Medulla oblongata (tissue), 1 donor: ENCODE data around the gene CALR.
"Not testable (repeated sequence)": the region's sequence is repeated elsewhere in the genome, so short reads cannot be mapped to it uniquely, and the experiment has no call there.

ENCODE experiments used
- DNase-seq: peaks from one replicate; pipeline ENCODE4 v3.0.0-alpha.2; 2015; ENCODE audit errors: extremely low spot score

CALR gene

DNA sequence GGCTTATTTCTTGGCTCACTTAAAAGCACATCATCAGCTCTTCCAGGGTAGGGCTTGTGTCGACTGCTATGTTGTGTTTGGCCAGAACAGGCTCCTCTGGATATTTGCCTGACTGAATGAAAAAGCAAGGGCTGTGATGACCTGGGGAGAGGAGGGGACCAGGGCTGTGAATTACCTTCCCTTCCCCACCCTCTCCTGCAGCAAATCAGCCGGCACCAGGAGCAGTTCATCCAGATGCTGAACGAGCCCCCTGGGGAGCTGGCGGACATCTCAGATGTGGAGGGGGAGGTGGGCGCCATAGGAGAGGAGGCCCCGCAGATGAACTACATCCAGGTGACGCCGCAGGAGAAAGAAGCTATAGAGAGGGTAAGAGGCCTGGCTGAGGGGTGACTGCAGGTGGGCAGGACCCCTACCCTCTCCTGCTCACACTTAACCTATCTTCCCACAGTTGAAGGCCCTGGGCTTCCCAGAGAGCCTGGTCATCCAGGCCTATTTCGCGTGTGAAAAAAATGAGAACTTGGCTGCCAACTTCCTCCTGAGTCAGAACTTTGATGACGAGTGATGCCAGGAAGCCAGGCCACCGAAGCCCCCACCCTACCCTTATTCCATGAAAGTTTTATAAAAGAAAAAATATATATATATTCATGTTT lies 14.2 kb downstream of the CALR start:
- DNase-seq, result no peak

DNA sequence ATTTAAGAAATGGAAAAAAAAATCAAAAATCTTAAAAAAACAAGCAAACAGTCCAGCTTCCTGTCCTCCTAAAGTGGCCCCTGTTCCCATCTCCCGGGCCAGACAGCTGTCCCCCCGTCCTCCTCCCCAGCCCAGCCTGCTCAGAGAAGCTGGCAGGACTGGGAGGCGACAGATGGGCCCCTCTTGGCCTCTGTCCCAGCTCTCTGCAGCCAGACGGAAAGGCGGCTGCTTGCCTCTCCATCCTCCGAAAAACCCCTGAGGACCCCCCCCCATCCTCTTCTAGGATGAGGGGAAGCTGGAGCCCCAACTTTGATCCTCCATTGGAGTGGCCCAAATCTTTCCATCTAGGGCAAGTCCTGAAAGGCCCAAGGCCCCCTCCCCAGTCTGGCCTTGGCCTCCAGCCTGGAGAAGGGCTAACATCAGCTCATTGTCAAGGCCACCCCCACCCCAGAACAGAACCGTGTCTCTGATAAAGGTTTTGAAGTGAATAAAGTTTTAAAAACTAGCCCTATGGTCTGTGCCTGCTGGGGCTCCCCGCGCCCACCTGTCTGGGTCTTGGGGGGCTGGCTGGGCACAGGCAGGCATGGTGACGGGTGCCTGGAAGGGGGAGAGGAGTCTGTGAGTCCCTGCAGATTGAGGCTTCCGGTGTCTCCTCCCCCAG lies 14.9 kb downstream of the CALR start:
- DNase-seq, result peak; percentile 55

DNA sequence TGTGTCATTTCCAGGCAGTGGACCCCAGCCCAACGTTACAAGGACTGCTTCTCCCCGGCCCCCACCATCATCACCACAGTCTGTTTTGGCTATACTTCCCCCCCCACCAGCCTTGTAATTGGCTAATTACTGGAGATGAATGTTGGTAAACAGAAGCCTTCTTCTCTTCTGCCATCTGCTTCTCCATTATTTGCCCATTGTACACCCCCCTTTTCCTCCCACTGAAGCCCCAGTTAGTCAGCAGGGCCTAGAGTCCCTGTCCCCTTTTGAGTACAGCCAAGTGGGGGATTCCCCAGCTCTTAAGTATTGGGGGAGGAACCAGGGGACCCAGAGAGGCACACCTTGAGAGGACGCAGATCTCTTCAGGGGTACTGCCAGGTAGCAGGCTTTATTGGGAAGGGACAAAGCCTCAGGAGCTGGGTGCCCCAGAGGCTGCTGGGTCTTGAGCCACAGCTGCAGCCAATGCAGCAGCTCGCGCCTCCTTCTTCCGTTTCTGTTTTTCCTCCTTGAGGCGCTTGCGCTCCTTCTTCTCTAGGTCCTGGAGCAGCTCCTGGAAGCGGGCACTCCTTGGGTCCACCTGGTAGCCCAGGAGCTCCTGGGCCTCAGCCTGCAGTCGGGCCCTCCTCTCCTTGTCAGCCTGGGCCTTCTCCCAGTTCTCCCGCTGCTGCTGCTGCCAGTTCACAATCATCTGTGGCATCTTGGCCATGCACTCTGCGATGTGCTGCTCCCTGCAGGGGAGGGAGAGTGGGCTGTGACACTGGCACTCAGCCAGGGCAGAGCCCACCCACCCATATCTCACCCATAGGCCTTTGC lies 15.6 kb downstream of the CALR start:
- DNase-seq, result no peak

DNA sequence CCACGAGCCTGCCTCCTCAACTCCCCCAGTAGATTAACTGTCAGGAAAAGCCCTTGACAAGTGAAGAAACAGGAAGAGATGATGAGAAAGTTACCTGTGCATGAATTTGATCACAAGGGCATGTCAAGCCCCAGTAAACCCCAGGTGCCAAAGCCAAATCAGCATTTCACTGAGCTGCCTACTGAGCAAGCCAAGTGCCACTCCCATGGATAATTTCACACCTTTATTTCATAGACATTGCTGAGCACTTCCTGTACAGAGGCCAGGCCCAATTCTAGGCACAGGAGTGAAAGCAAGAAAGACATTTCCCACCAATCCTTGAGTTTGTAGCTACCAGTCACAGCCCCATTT lies 16.2 kb downstream of the CALR start:
- DNase-seq, result no peak

DNA sequence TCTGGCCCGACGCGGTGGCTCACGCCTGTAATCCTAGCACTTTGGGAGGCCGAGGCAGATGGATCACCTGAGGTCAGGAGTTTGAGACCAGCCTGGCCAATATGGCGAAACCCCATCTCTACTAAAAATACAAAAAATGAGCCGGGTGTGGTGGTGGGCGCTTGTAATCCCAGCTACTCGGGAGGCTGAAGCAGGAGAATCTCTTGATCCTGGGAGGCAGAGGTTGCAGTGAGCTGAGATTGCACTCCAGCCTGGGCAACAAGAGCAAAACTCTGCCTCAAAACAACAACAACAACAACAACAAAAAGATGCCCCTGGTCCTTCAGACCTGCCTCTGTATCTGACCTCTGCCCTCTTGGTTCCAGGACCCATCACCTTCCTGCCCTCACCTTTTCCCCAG lies 17.2 kb downstream of the CALR start:
- not testable (repeated sequence) for DNase-seq

DNA sequence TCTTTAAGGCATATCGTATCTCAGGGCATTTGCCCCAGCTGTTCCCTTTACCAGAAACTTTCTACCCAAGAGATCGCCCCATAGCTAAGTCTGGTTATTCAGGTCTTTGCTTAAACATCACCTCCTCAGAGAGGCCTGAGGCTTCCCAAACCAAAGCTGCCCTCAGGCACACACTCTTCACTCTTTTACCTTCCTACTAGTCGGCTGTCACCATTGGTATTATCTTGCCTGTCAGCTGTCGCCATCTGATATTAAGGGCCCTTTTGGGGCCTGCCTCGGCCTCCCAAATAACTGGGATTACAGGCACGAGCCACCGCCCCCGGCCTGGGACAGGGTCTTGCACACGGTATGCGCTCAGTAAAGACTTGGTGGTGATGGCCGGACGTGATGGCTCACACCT lies 17.6 kb downstream of the CALR start:
- no peak for DNase-seq

DNA sequence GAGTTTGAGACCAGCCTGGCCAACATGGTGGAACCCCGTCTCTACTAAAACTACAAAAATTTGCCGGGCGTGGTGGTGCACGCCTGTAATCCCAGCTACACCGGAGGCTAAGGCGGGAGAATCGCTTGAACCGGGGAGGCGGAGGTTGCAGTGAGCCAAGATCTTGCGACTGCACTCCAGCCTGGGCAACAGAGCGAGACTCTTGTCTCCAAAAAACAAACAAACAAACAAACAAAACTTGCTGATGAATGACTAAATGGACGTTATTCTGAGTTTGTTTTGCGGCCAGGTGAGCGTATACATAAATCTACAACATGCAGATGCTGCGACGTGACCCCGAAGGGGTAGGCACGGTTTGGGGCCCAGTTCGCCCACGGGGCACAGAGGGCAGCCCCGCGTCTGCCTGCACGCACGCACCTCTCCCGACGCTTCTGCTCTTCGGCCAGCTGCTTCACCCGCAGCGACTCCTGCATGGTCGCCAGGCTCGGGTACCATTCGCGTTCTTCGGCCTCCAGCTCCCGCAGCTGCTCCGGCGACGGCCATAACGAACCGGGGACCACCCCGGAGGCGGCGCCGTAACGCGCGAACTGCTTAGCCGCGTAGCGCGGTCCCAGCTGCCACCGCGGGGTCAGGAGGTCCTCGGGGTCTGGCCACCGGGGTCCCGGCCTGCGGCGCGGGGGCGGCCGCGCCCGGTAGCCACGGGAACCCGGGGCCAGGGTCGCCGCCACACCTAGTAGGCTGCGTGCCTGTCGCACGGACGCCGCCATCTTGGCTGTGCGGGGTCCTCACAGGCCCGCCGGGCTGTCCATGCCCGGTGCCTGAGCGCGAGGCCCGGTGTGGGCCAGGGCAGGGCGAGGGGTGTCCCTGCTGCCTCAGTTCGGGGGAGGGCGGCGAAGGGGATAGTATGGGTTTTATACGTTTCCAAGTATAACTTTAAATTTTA lies 18.3 kb downstream of the CALR start, which contains the start of gene GADD45GIP1:
Gene GADD45GIP1 (minus strand): TSS at position 778 of the 943 bp plus-strand sequence. CDS start 11 bp downstream, at position 767.
- peak; percentile 65 for DNase-seq

DNA sequence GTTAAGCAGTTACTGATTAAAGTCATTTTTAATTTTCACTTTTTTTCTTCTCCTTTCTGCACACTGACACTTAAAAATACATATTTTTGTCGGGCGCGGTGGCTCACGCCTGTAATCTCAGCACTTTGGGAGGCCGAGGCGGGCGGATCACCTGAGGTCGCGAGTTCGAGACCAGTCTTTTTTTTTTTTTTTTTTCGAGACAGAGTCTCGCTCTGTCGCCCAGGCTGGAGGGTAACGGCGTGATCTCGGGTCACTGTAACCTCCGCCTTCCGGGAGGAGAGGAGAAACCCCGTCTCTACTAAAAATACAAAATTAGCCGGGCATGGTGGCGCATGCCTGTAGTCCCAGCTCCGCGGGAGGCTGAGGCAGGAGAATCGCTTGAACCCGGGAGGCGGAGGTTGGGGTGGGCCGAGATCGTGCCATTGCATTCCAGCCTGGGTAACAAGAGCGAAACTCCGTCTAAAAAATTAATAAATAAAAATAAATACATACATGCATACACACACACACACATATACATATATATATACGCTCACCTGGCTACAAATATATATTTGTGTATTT lies 19.1 kb downstream of the CALR start:
- not testable (repeated sequence) for DNase-seq

DNA sequence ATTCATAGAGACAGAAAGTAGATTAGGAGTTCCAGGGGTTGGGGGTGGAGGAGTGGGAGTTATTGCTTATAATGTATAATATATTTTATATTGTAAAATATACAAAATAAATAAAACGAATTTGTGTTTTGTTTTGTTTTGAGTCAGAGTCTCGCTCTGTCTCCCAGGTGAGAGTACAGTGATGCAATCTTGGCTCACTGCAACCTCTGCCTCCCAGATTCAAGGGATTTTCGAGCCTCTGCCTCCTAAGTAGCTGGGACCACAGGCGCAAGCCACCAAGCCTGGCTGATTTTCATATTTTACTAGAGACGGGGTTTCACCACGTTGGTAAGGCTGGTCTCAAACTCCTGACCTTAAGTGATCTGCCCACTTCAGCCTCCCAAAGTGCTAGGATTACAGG lies 21.1 kb downstream of the CALR start:
- no peak for DNase-seq

DNA sequence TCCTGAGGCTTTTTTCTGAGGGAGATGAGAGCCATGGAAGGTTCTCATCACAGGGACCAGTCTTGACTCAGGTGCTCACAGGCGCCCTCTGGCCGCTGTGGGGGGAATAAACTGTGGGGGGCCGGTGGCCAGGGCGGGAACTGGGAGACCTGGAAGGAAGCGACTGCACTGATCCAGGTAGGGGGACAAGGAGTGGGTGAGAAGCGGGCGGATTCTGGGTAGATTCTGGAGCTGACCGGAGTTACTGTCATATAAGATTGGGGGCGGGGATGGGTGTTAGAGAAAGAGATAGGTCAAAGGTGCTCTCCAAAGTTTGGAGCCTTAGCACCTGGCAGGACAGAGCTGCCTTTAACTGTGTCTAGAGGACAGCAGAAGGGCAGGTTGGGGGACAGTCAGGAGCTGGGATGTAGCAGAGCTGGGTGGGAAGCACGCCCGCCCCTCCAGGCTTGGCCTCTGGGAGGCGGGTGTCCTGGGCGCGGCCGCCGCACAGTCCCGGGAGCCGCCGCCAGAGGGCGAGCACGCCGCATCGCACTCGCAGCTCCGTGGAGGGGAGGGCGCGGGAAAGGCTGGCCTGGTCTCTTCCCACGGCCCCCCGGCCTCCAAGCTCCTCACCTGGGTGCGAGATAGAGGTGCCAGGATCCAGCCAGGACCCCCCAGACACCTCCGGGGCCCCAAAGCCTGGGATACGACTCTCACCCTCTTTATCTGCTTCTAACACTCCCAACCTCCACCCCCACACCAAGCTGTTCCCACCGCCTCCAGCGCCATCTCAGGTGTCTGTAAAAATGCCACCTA lies 26.8 kb downstream of the CALR start:
- DNase-seq, result peak; percentile 83

DNA sequence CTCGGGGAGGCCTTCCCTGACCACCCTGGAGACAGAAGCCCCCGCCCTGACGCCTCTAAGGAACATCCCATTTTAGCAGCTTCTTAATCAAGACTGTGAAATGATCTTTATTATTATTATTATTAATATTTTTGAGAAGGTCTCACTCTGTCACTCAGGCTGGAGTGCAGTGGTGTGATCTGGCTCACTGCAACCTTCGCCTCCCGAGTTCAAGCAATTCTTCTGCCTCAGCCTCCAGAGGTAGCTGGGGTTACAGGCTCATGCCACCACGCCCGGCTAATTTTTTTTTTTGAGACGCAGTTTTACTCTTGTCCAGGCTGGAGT lies 27.4 kb downstream of the CALR start:
- DNase-seq, result no peak

DNA sequence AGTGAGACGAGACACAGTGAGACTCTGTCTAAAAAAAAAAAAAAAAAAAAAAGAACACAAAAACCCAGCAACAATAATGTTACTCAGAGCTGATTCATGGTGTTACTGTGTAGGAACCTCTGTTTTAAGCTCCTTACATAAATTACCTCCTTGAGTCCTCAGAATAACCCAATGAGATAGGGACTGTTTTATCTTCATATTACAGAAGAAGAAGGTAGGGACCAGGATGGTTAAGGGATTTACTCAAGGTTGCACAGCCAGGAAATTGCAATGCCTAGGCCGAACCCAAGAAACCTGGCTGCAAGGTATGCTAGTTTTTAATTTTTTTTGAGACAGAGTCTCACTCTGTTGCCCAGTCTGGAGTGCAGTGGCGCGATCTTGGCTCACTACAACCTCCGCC lies 29.5 kb downstream of the CALR start:
- no peak for DNase-seq

DNA sequence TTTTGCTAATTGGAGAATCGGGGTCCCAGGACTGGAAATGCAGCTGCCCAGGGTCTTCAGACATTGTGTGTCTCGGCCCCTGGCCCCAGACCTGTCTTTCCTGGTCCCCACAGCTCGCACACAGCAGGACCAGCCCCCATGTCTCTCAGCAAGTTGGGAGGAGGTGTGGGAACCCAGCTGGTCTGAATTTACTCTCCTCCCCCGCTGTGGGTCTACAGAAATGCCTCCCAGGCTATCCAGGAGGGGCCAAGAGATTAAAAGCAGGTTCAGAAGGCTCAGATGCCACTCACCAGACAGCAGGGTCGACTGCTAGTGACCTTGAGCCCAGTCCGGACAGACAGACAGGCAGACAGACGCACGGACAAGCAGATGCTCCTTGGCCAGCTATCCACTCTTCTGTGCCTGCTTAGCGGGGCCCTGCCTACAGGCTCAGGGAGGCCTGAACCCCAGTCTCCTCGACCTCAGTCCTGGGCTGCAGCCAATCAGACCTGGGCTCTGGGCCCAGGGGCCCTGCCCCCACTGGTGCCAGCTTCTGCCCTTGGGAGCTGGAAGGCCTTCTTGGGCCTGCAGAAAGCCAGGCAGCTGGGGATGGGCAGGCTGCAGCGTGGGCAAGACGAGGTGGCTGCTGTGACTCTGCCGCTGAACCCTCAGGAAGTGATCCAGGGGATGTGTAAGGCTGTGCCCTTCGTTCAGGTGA lies 31.0 kb downstream of the CALR start, which contains the start of gene DAND5:
Gene DAND5 (plus strand): TSS at position 285 of the 697 bp plus-strand sequence. CDS start 85 bp downstream, at position 370.
- peak; percentile 74 for DNase-seq

DNA sequence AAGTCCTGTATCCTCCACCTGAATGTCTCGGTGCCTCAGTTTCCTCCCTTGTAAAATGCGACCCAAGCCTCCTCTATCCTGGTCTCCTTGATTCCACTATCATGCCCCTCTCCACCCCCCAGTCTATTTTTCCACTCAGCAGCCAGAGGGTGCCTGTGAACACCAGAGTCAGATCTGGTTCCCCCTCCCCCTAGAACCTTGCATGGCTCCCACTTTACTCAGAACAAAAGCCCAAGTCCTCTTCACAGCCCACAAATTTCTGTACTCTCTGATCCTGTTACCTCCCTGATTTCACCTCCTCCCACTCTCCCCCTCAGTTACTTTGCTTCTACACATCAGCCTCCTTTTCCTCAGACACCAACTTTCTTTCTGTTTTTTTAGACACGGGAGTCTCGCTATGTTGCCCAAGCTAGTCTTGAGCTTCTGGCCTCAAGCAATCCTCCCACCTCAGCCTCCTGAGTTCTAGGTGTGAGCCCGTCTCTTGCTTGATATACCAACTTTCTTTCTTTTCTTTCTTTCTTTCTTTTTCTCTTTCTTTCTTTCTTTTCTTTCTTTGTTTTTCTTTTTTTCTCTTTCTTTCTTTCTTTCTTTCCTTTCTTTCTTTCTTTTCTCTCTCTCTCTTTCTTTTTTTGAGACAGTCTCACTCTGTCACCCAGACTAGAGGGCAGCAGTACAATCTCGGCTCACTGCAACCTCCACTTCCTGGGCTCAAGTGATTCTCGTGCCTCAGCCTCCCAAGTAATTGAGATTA lies 31.8 kb downstream of the CALR start:
- DNase-seq, result no peak

DNA sequence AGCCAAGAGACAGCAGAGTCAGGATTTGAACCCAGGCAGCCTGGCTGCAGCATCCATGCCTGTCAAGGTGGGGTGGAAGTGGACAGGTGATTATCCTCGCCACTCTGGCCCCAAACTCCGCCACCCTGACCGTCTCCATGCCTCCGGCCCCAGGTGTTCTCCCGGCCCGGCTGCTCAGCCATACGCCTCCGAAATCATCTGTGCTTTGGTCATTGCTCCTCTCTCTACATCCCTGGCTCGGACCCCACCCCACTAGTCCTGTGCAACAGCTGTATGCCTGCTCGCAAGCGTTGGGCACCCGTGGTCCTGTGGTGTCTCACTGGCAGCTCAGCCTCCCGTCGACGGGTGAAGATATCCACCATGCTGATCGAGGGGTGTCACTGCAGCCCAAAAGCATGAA lies 34.8 kb downstream of the CALR start:
- no peak for DNase-seq

DNA sequence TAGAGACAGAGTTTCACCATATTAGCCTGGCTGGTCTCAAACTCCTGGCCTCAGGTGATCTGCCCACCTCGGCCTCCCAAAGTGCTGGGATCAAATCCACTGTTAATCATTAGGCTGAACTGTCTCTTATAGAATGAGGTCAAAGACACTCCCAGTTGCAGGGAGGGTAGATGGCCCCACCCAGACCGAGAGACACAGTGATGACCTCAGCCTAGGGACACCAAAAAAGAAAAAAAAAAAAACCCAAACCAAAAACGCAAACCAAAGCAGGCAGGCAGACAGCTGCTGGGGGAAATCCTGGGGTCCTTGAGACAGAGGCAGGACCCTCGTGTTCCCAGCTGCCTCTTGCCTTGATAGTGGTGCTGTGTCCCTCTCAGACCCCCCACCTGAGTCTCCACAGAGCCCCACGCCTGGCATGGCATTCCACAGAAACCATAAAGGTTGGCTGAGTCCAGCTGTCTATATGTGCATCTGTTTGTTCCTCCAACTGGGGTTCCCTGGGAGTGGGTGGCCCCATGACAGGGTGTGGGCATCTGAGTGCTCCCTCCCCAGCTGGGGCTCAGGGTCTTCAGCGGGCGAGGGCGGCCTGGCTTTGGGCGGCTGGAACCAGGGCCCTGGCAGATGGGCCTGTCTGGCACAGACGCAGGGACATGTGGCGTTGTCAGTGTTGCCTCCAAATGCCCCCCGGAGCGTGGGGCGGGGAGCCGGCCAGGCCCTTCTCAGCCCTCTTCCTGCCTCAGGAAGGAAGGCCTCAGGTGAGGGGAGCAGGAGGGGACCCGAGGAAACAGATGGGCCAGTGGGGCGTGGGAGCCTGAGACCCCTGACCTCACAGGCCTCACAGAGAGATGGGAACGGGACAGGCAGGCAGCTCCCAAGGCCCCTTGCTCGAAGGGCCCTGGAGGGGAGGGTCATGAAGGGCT lies 36.2 kb downstream of the CALR start:
- no peak for DNase-seq

DNA sequence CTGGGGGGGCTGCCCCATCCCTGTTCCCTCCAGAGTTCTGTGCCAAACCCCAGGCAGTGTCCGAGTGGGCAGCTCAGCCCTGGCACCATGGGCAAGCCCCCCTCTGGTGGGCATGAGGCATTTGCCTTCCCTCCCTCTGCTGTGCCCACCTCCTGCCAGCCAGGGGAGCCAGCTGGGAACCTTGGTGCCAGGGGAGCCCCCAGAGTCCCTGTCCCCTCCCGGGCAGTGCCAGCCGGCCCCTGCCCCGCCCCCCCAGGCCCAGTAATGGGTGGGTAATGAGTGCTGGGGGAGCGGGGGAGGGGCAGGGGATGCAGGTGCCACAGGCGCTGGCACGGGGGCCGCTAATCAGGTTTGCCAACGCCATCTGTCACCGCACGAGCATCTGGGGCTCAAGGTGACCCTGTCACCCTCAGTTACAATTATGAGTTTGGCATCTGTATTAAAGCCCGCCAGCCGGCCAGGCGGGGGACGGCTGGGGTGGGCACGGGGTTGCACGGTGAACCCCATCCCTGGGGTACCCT lies 36.9 kb downstream of the CALR start:
- DNase-seq, result no peak

DNA sequence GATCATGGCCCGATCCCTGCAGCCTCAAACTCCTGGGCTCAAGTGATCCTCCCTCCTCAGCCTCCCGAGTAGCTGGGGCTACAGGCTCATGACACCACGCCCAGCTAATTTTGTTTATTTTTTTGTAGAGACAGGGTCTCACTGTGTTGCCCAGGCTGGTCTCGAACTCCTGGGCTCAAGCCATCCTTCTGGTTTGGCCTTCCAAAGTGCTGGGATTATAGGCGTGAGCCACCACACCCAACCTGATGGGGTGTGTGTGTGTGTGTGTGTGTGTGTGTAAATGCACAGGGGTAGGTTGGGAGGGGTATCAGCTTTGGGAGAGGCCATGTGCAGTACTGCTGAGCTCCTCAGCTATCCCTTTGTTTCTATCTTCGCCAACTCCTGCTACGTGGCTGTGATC lies 37.7 kb downstream of the CALR start:
- DNase-seq, result not testable (repeated sequence)
